Endothelial cell of umbilical vein (primary cell): ENCODE data around the gene CCDC7. TPM values are rescaled to one million over a fixed set of nuclear protein-coding genes. Genes with fewer than 3 reads are reported as not detected.

Experiments used
- BruUV-seq: library from RNA; stranded (reverse); fragments of 400-500 nt; replicated peaks from 2 replicates; lab custom pipeline; 2021; lab: Mats Ljungman, UMichigan
- CTCF ChIA-PET: fragments of 300-600, 350-600 bp; sonication (Branson Sonifier 250); formaldehyde crosslinking; loops from one replicate; lab custom pipeline; 2021; ENCODE audit warnings: antibody characterized with exemption, inconsistent platforms; lab: Charles Lee
- POLR2A ChIA-PET: fragments of 300-600, 350-600 bp; sonication (Branson Sonifier 250); formaldehyde crosslinking; loops from one replicate; lab custom pipeline; 2021; ENCODE audit warnings: antibody characterized with exemption, inconsistent platforms; lab: Charles Lee
- DNase-seq: peaks from one replicate; pipeline ENCODE4 v3.0.0-alpha.2; 2011; ENCODE audit warnings: low read depth, low spot score
- FAIRE-seq: peaks from 2 replicates; lab custom pipeline; 2011; peaks lifted over from hg19 to GRCh38; lab: Jason Lieb, UNC
- H2AFZ ChIP-seq: 2 replicates; pipeline ENCODE4 v1.6.0; 2012; ENCODE audit warnings: low read depth, low read length, control low read depth, inconsistent platforms
- H3K27ac ChIP-seq: 2 replicates; pipeline ENCODE4 v1.5.1; 2011; ENCODE audit warnings: low read depth, mild to moderate bottlenecking, control low read depth, low read length, moderate library complexity; ENCODE audit not compliant: insufficient read depth
- H3K27me3 ChIP-seq, 2 experiments: 2 replicates each; pipeline versions ENCODE4 v1.6.0 to v1.6.1; 2011; ENCODE audit warnings: low read length in 2 of 2, mixed read lengths in 1 of 2; ENCODE audit not compliant: control insufficient read depth in 2 of 2, insufficient read depth in 2 of 2
- H3K36me3 ChIP-seq, 2 experiments: 2 replicates in 1 of 2; 3 replicates in 1 of 2; pipeline ENCODE4 v1.5.1; 2011; ENCODE audit warnings: low read length in 2 of 2, mild to moderate bottlenecking in 1 of 2, moderate library complexity in 1 of 2; ENCODE audit not compliant: control insufficient read depth in 2 of 2, insufficient read depth in 2 of 2; ENCODE audit errors: extremely low read depth in 1 of 2
- H3K4me1 ChIP-seq: 3 replicates; pipeline ENCODE4 v1.5.1; 2011; ENCODE audit warnings: mild to moderate bottlenecking, low read length; ENCODE audit not compliant: control insufficient read depth, insufficient read depth; ENCODE audit errors: extremely low read depth
- H3K4me2 ChIP-seq: 2 replicates; pipeline ENCODE4 v1.6.1; 2011; ENCODE audit warnings: low read length, control low read depth, mixed read lengths; ENCODE audit not compliant: insufficient read depth
- H3K4me3 ChIP-seq, 3 experiments: fragments of 200-600 bp in 1 of 3; sonication (generic), shearing (Covaris generic) in 1 of 3; replicated peaks in 1 of 3; 2 replicates each; pipeline ENCODE4 v1.5.1; 2011 to 2016; ENCODE audit warnings: control low read depth in 3 of 3, low read length in 3 of 3, mild to moderate bottlenecking in 2 of 3, inconsistent platforms in 1 of 3, low read depth in 1 of 3, moderate library complexity in 1 of 3; ENCODE audit not compliant: insufficient read depth in 1 of 3
- H3K79me2 ChIP-seq: 2 replicates; pipeline ENCODE4 v1.6.0; 2012; ENCODE audit warnings: low read length, inconsistent platforms; ENCODE audit not compliant: control insufficient read depth, insufficient read depth
- H3K9ac ChIP-seq: replicated peaks from 2 replicates; pipeline ENCODE3; 2011; ENCODE audit warnings: low read length, control low read depth; ENCODE audit not compliant: insufficient read depth; ENCODE audit errors: extremely low read depth
- H3K9me1 ChIP-seq: replicated peaks from 3 replicates; pipeline ENCODE4 v1.6.0; 2011; ENCODE audit warnings: mild to moderate bottlenecking, low read length; ENCODE audit not compliant: control insufficient read depth, insufficient read depth; ENCODE audit errors: extremely low read depth
- H3K9me3 ChIP-seq: replicated peaks from 2 replicates; pipeline ENCODE4 v1.5.1; 2012; ENCODE audit warnings: low read length, inconsistent platforms; ENCODE audit not compliant: control insufficient read depth, insufficient read depth
- H4K20me1 ChIP-seq: replicated peaks from 2 replicates; pipeline ENCODE3; 2011; ENCODE audit warnings: mild to moderate bottlenecking, low read length; ENCODE audit not compliant: control insufficient read depth, insufficient read depth; ENCODE audit errors: extremely low read depth
- CTCF ChIP-seq, 2 donors: IDR thresholded peaks; 1 replicate in 1 of 2; 2 replicates in 1 of 2; pipeline ENCODE4 v1.5.1; 2011; ENCODE audit warnings: low read length in 2 of 2, mild to moderate bottlenecking in 2 of 2, moderate library complexity in 2 of 2, control low read depth in 1 of 2, inconsistent platforms in 1 of 2, low read depth in 1 of 2; ENCODE audit not compliant: insufficient read depth in 1 of 2; ENCODE audit errors: extremely low read depth in 1 of 2
- EZH2 ChIP-seq: IDR thresholded peaks from 2 replicates; pipeline ENCODE4 v1.6.1; 2012; ENCODE audit warnings: borderline replicate concordance, low read depth, mild to moderate bottlenecking, moderate library complexity, low read length, inconsistent platforms; ENCODE audit not compliant: severe bottlenecking
- FOS ChIP-seq: IDR thresholded peaks from 2 replicates; pipeline ENCODE4 v1.6.1; 2011; ENCODE audit warnings: mild to moderate bottlenecking, low read length, moderate library complexity, borderline replicate concordance; ENCODE audit not compliant: insufficient read depth
- JUN ChIP-seq: IDR thresholded peaks from 2 replicates; pipeline ENCODE4 v1.6.1; 2011; ENCODE audit warnings: borderline replicate concordance, low read depth; ENCODE audit not compliant: insufficient read length, insufficient read depth
- MAX ChIP-seq: IDR thresholded peaks from 2 replicates; pipeline ENCODE4 v1.6.1; 2011; ENCODE audit not compliant: insufficient read depth, insufficient read length
- MYC ChIP-seq: IDR thresholded peaks from one replicate; pipeline ENCODE4 v1.6.1; 2011; ENCODE audit warnings: mild to moderate bottlenecking, low read depth, low read length
- POLR2AphosphoS5 ChIP-seq: IDR thresholded peaks from 2 replicates; pipeline ENCODE4 v1.6.1; 2012; ENCODE audit warnings: low read depth, mild to moderate bottlenecking, control low read depth, low read length, moderate library complexity; ENCODE audit not compliant: insufficient read depth
- dilution Hi-C: fragments of 300-500 bp; cut with MboI; formaldehyde crosslinking; loops from one replicate; pipeline ENCODE4 v1.15.0; 2019; ENCODE audit warnings: low sequenced_read_pairs; ENCODE audit not compliant: extremely low pct_ligation_motif_present
- intact Hi-C: fragments of 100-400 bp; cut with micrococcal nuclease; formaldehyde crosslinking; loops from one replicate; pipeline ENCODE4 v1.10.0; 2022
- polyA plus RNA-seq, 4 experiments: library from polyadenylated mRNA; depleted of rRNA in 3 of 4; stranded (reverse) in 3 of 4; unstranded in 1 of 4; fragments of >200 nt; gene quantifications; 2 replicates each; pipeline versions ENCODE4 v1.2.1 to v1.2.3, GENCODE V29; 2011 to 2012; ENCODE audit warnings: missing spikeins in 1 of 4
- total RNA-seq: library from RNA; stranded (reverse); gene quantifications from 2 replicates; pipeline ENCODE4 v1.2.3, GENCODE V29; 2021

The CCDC7 gene
- total and polyA plus RNA-seq, 2 donors (not counting 3 experiments of a cell fraction or from before 2014, with no cell fraction given), result 0.35 to 8.2 TPM

- POLR2A ChIA-PET, result no interaction called here
- H4K20me1 ChIP-seq, result no peaks in the 10 kb centered on the region
- no TSS peak for BruUV-seq
Measured at GRCh38 chr10:32516567-32517495, 70.9 kb downstream of the CCDC7 start.

More at GRCh38 chr10:32516567-32517495, 70.9 kb downstream of the CCDC7 start:
- Histone ChIP-seq H3K9me3 (no peaks in the 10 kb centered on the region), H3K4me3 (no peak overlapping the region), H3K79me2 (no peaks in the 10 kb centered on the region), H3K36me3 (no peaks in the 10 kb centered on the region), H3K9ac (no peak overlapping the region), H2AFZ (no peak overlapping the region), H3K9me1 (no peaks in the 10 kb centered on the region), H3K27me3 (no peaks in the 10 kb centered on the region), H3K27ac (no peak overlapping the region), H3K4me1 (no peaks in the 10 kb centered on the region), H3K4me2 (no peak overlapping the region)
- FAIRE-seq (no peak), DNase-seq (no peak)
- intact Hi-C loops (no loop called here), dilution Hi-C loops (no loop called here)
- TF ChIP-seq MAX (no peak), CTCF (IDR thresholded peaks at IDR 0.05; ENCODE audit: extremely low read depth in 1 of 2, insufficient read depth in 1 of 2, low read depth in 1 of 2, low read length in 2 of 2) (no peak), EZH2 (no peak), JUN (no peak), POLR2AphosphoS5 (no peak), FOS (no peak), MYC (no peak)
- CTCF ChIA-PET, result no interaction called here
